NB4 (cell line): ENCODE data around the gene SNTA1.

ENCODE experiments used
- DNase-seq: peaks from one replicate; pipeline ENCODE4 v3.0.0; 2010; ENCODE audit warnings: low read depth
- H3K4me3 ChIP-seq: one replicate; pipeline ENCODE4 v1.5.1; 2011; ENCODE audit warnings: mild to moderate bottlenecking, low read depth, low read length, moderate library complexity
- MYC ChIP-seq: IDR thresholded peaks from 2 replicates; pipeline ENCODE4 v1.6.1; 2011; ENCODE audit warnings: low read depth, low read length
- POLR2A ChIP-seq: IDR thresholded peaks from 2 replicates; pipeline ENCODE4 v1.6.1; 2011; ENCODE audit warnings: mild to moderate bottlenecking; ENCODE audit not compliant: insufficient read length; ENCODE audit errors: extremely low read depth
- TF ChIP-seq, protein P1 (sequence below): IDR thresholded peaks from 2 replicates; pipeline ENCODE4 v1.6.1; 2011; ENCODE audit warnings: low read depth, low read length
- TF ChIP-seq, protein P2 (sequence below): IDR thresholded peaks from one replicate; pipeline ENCODE4 v1.5.1; 2012; ENCODE audit warnings: low read depth, low read length

SNTA1 gene

DNA sequence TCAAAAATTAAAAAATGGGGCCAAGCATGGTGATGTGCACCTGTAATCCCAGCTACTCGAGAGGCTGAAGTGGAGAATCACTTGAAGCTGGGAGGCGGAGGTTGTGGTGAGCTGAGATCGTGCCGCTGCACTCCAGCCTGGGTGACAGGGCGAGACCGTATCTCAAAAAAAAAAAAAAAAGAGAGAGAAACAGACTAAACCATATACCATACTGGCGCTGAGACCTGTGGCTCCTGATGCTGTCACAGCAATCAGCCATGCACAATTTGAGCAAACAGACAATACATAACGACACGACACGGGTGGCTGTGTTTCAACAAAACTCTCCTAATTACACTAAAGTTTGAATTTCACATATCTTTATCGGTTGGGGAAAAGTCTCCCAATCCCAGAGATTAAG lies 31.4 kb upstream of the SNTA1 start:
- TF ChIP-seq, protein P1, sequence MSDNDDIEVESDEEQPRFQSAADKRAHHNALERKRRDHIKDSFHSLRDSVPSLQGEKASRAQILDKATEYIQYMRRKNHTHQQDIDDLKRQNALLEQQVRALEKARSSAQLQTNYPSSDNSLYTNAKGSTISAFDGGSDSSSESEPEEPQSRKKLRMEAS, result no peak
- TF ChIP-seq, protein P2, sequence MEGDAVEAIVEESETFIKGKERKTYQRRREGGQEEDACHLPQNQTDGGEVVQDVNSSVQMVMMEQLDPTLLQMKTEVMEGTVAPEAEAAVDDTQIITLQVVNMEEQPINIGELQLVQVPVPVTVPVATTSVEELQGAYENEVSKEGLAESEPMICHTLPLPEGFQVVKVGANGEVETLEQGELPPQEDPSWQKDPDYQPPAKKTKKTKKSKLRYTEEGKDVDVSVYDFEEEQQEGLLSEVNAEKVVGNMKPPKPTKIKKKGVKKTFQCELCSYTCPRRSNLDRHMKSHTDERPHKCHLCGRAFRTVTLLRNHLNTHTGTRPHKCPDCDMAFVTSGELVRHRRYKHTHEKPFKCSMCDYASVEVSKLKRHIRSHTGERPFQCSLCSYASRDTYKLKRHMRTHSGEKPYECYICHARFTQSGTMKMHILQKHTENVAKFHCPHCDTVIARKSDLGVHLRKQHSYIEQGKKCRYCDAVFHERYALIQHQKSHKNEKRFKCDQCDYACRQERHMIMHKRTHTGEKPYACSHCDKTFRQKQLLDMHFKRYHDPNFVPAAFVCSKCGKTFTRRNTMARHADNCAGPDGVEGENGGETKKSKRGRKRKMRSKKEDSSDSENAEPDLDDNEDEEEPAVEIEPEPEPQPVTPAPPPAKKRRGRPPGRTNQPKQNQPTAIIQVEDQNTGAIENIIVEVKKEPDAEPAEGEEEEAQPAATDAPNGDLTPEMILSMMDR, result no peak
- TF ChIP-seq MYC (no peak), POLR2A (no peak)
- no peak overlapping the region for H3K4me3 ChIP-seq
- DNase-seq, result no peak

DNA sequence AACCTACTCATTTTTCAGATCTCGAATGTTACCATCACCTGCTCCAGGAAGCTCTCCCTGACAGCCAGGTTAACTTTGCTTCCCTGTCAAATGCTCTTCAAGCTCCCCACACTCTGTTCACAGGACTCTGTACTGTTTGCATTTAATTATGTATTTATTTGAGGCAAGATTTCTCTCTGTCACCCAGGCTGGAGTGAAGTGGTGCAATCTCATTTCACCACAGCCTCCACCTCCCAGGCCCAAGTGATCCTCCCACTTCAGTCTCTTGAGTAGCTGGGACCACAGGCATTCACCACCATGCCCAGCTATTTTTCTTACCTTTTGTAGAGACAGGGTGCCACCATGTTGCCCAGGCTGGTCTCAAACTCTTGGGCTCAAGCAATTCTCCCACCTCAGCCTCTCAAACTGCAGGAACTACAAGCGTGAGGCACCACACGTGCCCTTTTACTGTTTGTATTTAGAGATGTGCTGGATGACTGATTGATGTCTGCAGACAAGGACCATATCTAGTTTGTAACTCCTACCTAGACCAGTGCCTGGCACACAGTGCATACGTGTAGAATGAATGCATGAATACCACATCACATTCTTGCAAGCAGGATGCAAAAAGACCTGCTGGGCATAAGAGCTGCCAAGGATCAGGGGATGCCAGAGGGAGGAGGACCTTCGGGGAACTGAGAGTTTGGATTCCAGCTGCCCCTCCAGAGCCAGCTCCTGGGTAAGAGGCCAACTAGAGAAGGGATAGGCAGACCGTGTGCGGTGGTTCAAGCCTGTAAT lies 30.7 kb upstream of the SNTA1 start:
- TF ChIP-seq POLR2A (no peak), MYC (no peak)
- DNase-seq, result peak; percentile 52
- no peak overlapping the region for H3K4me3 ChIP-seq

DNA sequence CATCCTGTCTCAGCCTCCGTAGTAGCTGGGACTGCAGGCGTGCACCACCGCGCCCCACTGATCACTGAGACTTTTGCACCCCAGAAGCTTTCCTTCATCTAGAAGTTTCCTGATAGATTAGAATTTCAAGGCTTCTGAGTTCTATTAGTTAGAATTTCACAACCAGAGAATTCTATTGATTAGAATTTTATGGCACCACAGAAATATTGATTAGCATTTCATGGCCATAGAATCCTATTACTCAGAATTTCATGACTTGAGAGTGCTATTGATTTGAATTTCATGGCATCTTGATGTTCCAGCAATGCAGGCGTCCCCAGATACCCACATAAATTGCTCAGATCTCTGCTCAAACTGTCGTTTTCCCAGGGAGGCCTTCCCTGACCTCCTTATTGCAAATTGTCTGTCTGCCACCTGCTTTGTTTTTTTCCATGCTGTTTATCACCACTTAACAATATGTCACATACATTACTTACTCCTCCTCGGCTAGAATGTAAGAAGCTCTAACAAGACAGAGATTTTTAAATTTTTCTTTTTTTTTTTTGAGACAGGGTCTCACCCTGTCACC lies 29.4 kb upstream of the SNTA1 start:
- no peak for DNase-seq
- H3K4me3 ChIP-seq, result no peak overlapping the region
- TF ChIP-seq MYC (no peak), POLR2A (no peak)
- TF ChIP-seq, protein P1, result no peak
- TF ChIP-seq, protein P2, result no peak

DNA sequence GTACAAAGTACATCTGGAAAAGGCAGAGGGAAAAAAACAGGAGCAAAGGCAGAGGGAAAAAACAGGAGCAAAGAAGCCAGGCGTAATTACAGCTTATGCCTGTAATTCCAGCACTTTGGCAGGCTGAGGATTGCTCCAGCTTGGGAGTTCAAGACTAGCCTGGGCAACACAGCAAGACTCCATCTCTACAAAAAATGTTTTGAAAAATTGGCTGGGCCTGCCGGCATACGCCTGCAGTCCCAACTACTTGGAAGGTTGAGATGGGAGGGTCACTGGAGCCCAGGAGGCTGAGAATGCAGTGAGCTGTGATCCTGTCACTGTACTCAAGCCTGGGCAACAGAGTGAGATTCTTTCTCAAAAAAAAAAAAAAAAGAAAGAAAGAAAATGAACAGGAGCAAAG lies 27.3 kb upstream of the SNTA1 start:
- DNase-seq, result no peak
- TF ChIP-seq, protein P2, result no peak
- TF ChIP-seq, protein P1, result no peak
- TF ChIP-seq MYC (no peak), POLR2A (no peak)
- no peak overlapping the region for H3K4me3 ChIP-seq

DNA sequence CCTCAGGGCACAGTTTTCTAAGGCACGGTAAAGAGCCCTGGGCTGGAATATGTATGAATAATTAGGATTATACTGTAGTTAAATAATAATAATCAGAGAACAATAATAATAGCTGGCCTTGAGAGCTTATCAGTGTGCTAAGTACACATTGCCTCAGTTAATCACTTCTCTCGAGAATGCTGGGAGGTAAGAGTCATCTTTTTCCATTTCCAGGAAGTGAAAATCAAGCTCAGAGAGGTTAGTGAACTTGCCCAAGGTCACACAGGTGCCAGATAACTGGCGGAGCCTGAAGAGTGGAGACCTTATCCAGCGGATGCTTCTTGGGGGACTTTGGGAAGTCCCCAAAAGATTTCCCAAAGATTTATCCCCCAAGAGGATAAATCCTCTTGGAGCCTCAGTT lies 26.9 kb upstream of the SNTA1 start:
- no peak for DNase-seq
- TF ChIP-seq MYC (no peak), POLR2A (no peak)
- TF ChIP-seq, protein P2, result no peak
- TF ChIP-seq, protein P1, result no peak
- no peak overlapping the region for H3K4me3 ChIP-seq

DNA sequence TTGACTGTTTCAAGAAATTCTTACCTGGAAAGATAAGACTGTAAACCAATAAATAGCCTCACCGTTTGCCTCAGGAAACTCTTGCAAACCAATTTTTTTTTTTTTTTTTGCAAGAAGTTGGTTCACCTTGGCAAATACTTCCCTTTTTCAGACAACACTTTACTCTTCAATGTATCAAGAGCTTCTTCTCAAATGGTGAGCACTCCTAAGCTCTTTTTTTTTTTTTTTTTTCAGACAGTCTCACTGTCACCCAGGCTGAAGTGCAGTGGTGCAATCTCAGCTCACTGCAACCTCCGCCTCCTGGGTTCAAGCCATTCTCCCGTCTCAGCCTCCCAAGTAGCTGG lies 22.7 kb upstream of the SNTA1 start:
- DNase-seq, result no peak
- no peak for TF ChIP-seq MYC
- TF ChIP-seq, protein P1, result no peak
- TF ChIP-seq, protein P2, result no peak
- TF ChIP-seq POLR2A, result no peak
- H3K4me3 ChIP-seq, result no peak overlapping the region
